Omental fat pad (tissue), 4 donors: Measurements from ENCODE around the gene CRELD2. TPM values are rescaled to one million over a fixed set of nuclear protein-coding genes. Genes with fewer than 3 reads are reported as not detected.

Experiments
- ATAC-seq: fragments of 150-250 bp; one replicate; pipeline ENCODE4 v1.9.1; 2016; ENCODE audit warnings: mild to moderate bottlenecking, moderate library complexity; ENCODE audit not compliant: low FRiP score
- DNase-seq: peaks from one replicate; pipeline ENCODE4 v3.0.0-alpha.2; 2019; ENCODE audit warnings: low spot score
- CTCF ChIP-seq, 3 donors: fragments of 450-650 bp; IDR thresholded peaks; one replicate each; pipeline ENCODE4 v1.5.1; 2016 to 2017; ENCODE audit warnings: antibody characterized with exemption in 3 of 3, mild to moderate bottlenecking in 3 of 3, moderate library complexity in 2 of 3
- total RNA-seq, 4 donors: library from RNA; depleted of rRNA; stranded (reverse); fragments of >200 nt; gene quantifications; one replicate each; pipeline ENCODE4 v1.1.0, GENCODE V29; 2016

CRELD2 gene
- total RNA-seq, 4 donors from 2014 or later, result 30.8 to 52.4 (median 39.8) TPM

GRCh38 chr22:49968831-49969661 lies 50.6 kb downstream of the CRELD2 start:
- no peak for TF ChIP-seq CTCF (IDR thresholded peaks at IDR 0.05)
- no peak for ATAC-seq
- DNase-seq, result peak; percentile 20

- TF ChIP-seq CTCF (IDR thresholded peaks at IDR 0.05), result no peak
- no peak for ATAC-seq
- peak; percentile 22 for DNase-seq
Measured at GRCh38 chr22:49969751-49970527, 51.5 kb downstream of the CRELD2 start.

- ATAC-seq (peak; percentile 77), DNase-seq (peak; percentile 91)
- no peak for TF ChIP-seq CTCF (IDR thresholded peaks at IDR 0.05)
Measured at GRCh38 chr22:49970528-49971231, 52.2 kb downstream of the CRELD2 start.

- TF ChIP-seq CTCF (IDR thresholded peaks at IDR 0.05), result no peak
- ATAC-seq (peak; percentile 31), DNase-seq (peak; percentile 58)
Measured at GRCh38 chr22:49971232-49972162, 53.1 kb downstream of the CRELD2 start.

GRCh38 chr22:49972163-49973017 lies 54.0 kb downstream of the CRELD2 start:
- TF ChIP-seq CTCF (IDR thresholded peaks at IDR 0.05), result no peak
- ATAC-seq (no peak), DNase-seq (peak; percentile 22)
